ENCODE results near the gene DNAH14. TPM values are rescaled to one million over a fixed set of nuclear protein-coding genes. Genes with fewer than 3 reads are reported as not detected.

The DNAH14 gene
- total and polyA plus RNA-seq, 2 donors (not counting 3 experiments of a cell fraction or from before 2014, with no cell fraction given) = 1.5 to 7.1 TPM

- Histone ChIP-seq H3K4me2 (ENCODE audit: insufficient read depth, low read length) (no peak overlapping the region), H3K27ac (ENCODE audit: insufficient read depth, low read depth, low read length) (no peak overlapping the region), H3K27me3 (ENCODE audit: control insufficient read depth in 2 of 2, insufficient read depth in 2 of 2, low read length in 2 of 2) (no peaks in the 10 kb centered on the region), H3K9ac (replicated peaks; ENCODE audit: extremely low read depth, insufficient read depth, low read length) (no peak overlapping the region), H3K79me2 (ENCODE audit: control insufficient read depth, insufficient read depth, low read length) (no peaks in the 10 kb centered on the region), H2AFZ (ENCODE audit: low read depth, low read length) (no peak overlapping the region), H3K9me3 (replicated peaks; ENCODE audit: control insufficient read depth, insufficient read depth, low read length) (no peaks in the 10 kb centered on the region), H3K36me3 (ENCODE audit: control insufficient read depth in 2 of 2, extremely low read depth in 1 of 2, insufficient read depth in 2 of 2, low read length in 2 of 2) (no peaks in the 10 kb centered on the region), H3K4me1 (ENCODE audit: control insufficient read depth, extremely low read depth, insufficient read depth, low read length) (no peaks in the 10 kb centered on the region), H3K9me1 (replicated peaks; ENCODE audit: control insufficient read depth, extremely low read depth, insufficient read depth, low read length) (no peaks in the 10 kb centered on the region), H3K4me3 (replicated peaks in 1 of 3; ENCODE audit: insufficient read depth in 1 of 3, low read depth in 1 of 3, low read length in 3 of 3) (no peak overlapping the region), H4K20me1 (replicated peaks; ENCODE audit: control insufficient read depth, extremely low read depth, insufficient read depth, low read length) (no peaks in the 10 kb centered on the region)
- no peak for TF ChIP-seq MYC (IDR thresholded peaks at IDR 0.05; ENCODE audit: low read depth, low read length)
- TF ChIP-seq EZH2 (IDR thresholded peaks at IDR 0.05; ENCODE audit: borderline replicate concordance, low read depth, low read length, severe bottlenecking) = no peak
- no peak for TF ChIP-seq FOS (IDR thresholded peaks at IDR 0.05; ENCODE audit: borderline replicate concordance, insufficient read depth, low read length)
- intact Hi-C loops (cut with micrococcal nuclease) = no loop called here
- BruUV-seq (replicated peaks) = no TSS peak
- DNase-seq (ENCODE audit: low read depth, low spot score) = no peak
- dilution Hi-C loops (cut with MboI; ENCODE audit: extremely low pct_ligation_motif_present, low sequenced_read_pairs) = no loop called here
- no peak for FAIRE-seq
- CTCF ChIA-PET = no interaction called here
- POLR2A ChIA-PET = no interaction called here
Observed at GRCh38 chr1:225373155-225373554, 443.7 kb downstream of the DNAH14 start.

- H3K79me2 ChIP-seq (ENCODE audit: control insufficient read depth, insufficient read depth, low read length) = no peaks in the 10 kb centered on the region
- FAIRE-seq = no peak
- no peaks in the 10 kb centered on the region for H3K9me3 ChIP-seq (replicated peaks; ENCODE audit: control insufficient read depth, insufficient read depth, low read length)
- no peaks in the 10 kb centered on the region for H4K20me1 ChIP-seq (replicated peaks; ENCODE audit: control insufficient read depth, extremely low read depth, insufficient read depth, low read length)
- ChIA-PET POLR2A (no interaction called here), CTCF (no interaction called here)
- no peak overlapping the region for H3K4me2 ChIP-seq (ENCODE audit: insufficient read depth, low read length)
- no peaks in the 10 kb centered on the region for H3K27me3 ChIP-seq (ENCODE audit: control insufficient read depth in 2 of 2, insufficient read depth in 2 of 2, low read length in 2 of 2)
- H3K9me1 ChIP-seq (replicated peaks; ENCODE audit: control insufficient read depth, extremely low read depth, insufficient read depth, low read length) = no peaks in the 10 kb centered on the region
- DNase-seq (ENCODE audit: low read depth, low spot score) = no peak
- no peak overlapping the region for H3K27ac ChIP-seq (ENCODE audit: insufficient read depth, low read depth, low read length)
- no peak overlapping the region for H2AFZ ChIP-seq (ENCODE audit: low read depth, low read length)
- no peak overlapping the region for H3K9ac ChIP-seq (replicated peaks; ENCODE audit: extremely low read depth, insufficient read depth, low read length)
- BruUV-seq (replicated peaks) = no TSS peak
- no peaks in the 10 kb centered on the region for H3K4me1 ChIP-seq (ENCODE audit: control insufficient read depth, extremely low read depth, insufficient read depth, low read length)
- TF ChIP-seq POLR2A (IDR thresholded peaks at IDR 0.05; ENCODE audit: low read depth, low read length) (no peak), FOS (IDR thresholded peaks at IDR 0.05; ENCODE audit: borderline replicate concordance, insufficient read depth, low read length) (no peak), JUN (IDR thresholded peaks at IDR 0.05; ENCODE audit: borderline replicate concordance, insufficient read depth, insufficient read length, low read depth) (no peak), POLR2AphosphoS5 (IDR thresholded peaks at IDR 0.05; ENCODE audit: insufficient read depth, low read depth, low read length) (no peak), GATA2 (IDR thresholded peaks at IDR 0.05; ENCODE audit: insufficient read depth, insufficient read length, low read depth, low read length) (no peak), CTCF (IDR thresholded peaks at IDR 0.05; ENCODE audit: extremely low read depth in 1 of 2, insufficient read depth in 1 of 2, low read depth in 1 of 2, low read length in 2 of 2) (no peak), MYC (IDR thresholded peaks at IDR 0.05; ENCODE audit: low read depth, low read length) (no peak), EZH2 (IDR thresholded peaks at IDR 0.05; ENCODE audit: borderline replicate concordance, low read depth, low read length, severe bottlenecking) (no peak)
- TF ChIP-seq, protein P1, sequence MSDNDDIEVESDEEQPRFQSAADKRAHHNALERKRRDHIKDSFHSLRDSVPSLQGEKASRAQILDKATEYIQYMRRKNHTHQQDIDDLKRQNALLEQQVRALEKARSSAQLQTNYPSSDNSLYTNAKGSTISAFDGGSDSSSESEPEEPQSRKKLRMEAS (IDR thresholded peaks at IDR 0.05; ENCODE audit: insufficient read depth, insufficient read length) = no peak
- H3K4me3 ChIP-seq (replicated peaks in 1 of 3; ENCODE audit: insufficient read depth in 1 of 3, low read depth in 1 of 3, low read length in 3 of 3) = no peak overlapping the region
- dilution Hi-C loops (cut with MboI; ENCODE audit: extremely low pct_ligation_motif_present, low sequenced_read_pairs) = no loop called here
- no peaks in the 10 kb centered on the region for H3K36me3 ChIP-seq (ENCODE audit: control insufficient read depth in 2 of 2, extremely low read depth in 1 of 2, insufficient read depth in 2 of 2, low read length in 2 of 2)
- intact Hi-C loops (cut with micrococcal nuclease) = no loop called here
Observed at GRCh38 chr1:225374996-225375395, 445.5 kb downstream of the DNAH14 start.

Measured in endothelial cell of umbilical vein (primary cell).